ENCODE data around the gene CUTA. TPM values are rescaled to one million over a fixed set of nuclear protein-coding genes. Genes with fewer than 3 reads are reported as not detected.
A peak's percentile ranks its signal among the peaks of the same experiment; 100 is the strongest.

CUTA gene
- total RNA-seq, 1 experiment from 2014 or later = 186 TPM

- ChIA-PET POLR2A (interaction anchor here (1.2 to 1.9 kb wide), 3 partner anchors 8 to 29 kb away, joined by 5 to 7 read pairs (median 7); no protein-coding TSS in a partner anchor), CTCF (no interaction called here), RAD21 (ENCODE audit: low non-redundant PET in 1 of 2, low total read pairs in 2 of 2, uncharacterized antibody in 2 of 2, unreplicated experiment in 2 of 2) (no interaction called here)
- Histone ChIP-seq H3K27me3 (ENCODE audit: insufficient read depth, low read length) (no peaks in the 10 kb centered on the region), H3K9me2 (ENCODE audit: insufficient read depth) (no peaks in the 10 kb centered on the region), H3K9ac (ENCODE audit: low read length) (peak overlapping the region; percentile 90), H3K79me2 (ENCODE audit: insufficient read depth, low read length) (peaks cover 30% of the 10 kb centered on the region), H3K27ac (ENCODE audit: low read depth, low read length) (peak overlapping the region; percentile 72), H3K36me3 (ENCODE audit: control insufficient read depth in 1 of 2, insufficient read depth in 2 of 2, low read length in 2 of 2) (peaks cover 4 to 14% of the 10 kb centered on the region in 2 experiments; a peak in 3 of 4 replicates), H3K4me1 (ENCODE audit: control insufficient read depth in 1 of 2, insufficient read depth in 2 of 2, low read length in 2 of 2) (peaks cover 5 to 11% of the 10 kb centered on the region in 2 experiments; a peak in 3 of 4 replicates), H3K4me2 (ENCODE audit: low read length) (peak overlapping the region; percentile 98), H4K20me1 (ENCODE audit: insufficient read depth) (no peaks in the 10 kb centered on the region), H2AFZ (ENCODE audit: low read depth, low read length, poor library complexity, severe bottlenecking) (no peak overlapping the region), H3K9me3 (ENCODE audit: control insufficient read depth in 1 of 2, insufficient read depth in 1 of 2, low read depth in 1 of 2, low read length in 2 of 2) (no peaks in the 10 kb centered on the region), H3K4me3 (replicated peaks in 1 of 2; ENCODE audit: low read depth in 1 of 2, low read length in 2 of 2) (peak overlapping the region; percentile 95 to 99)
- no peak for DNase-seq (ENCODE audit: low read depth, low spot score)
- intact Hi-C loops (cut with micrococcal nuclease) = no loop called here
- no peak for ATAC-seq
- TF ChIP-seq ZNF274 (IDR thresholded peaks at IDR 0.05; ENCODE audit: low read depth, low read length) (no peak), ZFX (IDR thresholded peaks at IDR 0.05) (no peak), FOSL1 (IDR thresholded peaks at IDR 0.05; ENCODE audit: low read depth) (no peak), REST (IDR thresholded peaks at IDR 0.05; ENCODE audit: low read depth) (no peak), CEBPB (IDR thresholded peaks at IDR 0.05; ENCODE audit: low read depth) (no peak), TCF7L2 (IDR thresholded peaks at IDR 0.05; ENCODE audit: borderline replicate concordance, extremely low read depth, insufficient read depth, insufficient read length) (no peak), RAD21 (IDR thresholded peaks at IDR 0.05; ENCODE audit: low read depth) (no peak), ZBTB33 (IDR thresholded peaks at IDR 0.05; ENCODE audit: extremely low read depth, insufficient replicate concordance, low read length) (no peak), POLR2AphosphoS5 (IDR thresholded peaks at IDR 0.05; ENCODE audit: low read depth, low read length) (no peak), ATF3 (IDR thresholded peaks at IDR 0.05) (no peak), YY1 (IDR thresholded peaks at IDR 0.05; ENCODE audit: extremely low read depth, insufficient replicate concordance, low read depth, low read length) (no peak), MAX (IDR thresholded peaks at IDR 0.05) (no peak), EZH2 (IDR thresholded peaks at IDR 0.05) (no peak), SP1 (IDR thresholded peaks at IDR 0.05; ENCODE audit: low read depth) (no peak), EZH2phosphoT487 (IDR thresholded peaks at IDR 0.05; ENCODE audit: borderline replicate concordance) (no peak), SIN3A (IDR thresholded peaks at IDR 0.05; ENCODE audit: low read depth) (no peak), SRF (IDR thresholded peaks at IDR 0.05; ENCODE audit: low read depth) (no peak), ELF1 (IDR thresholded peaks at IDR 0.05; ENCODE audit: borderline replicate concordance, low read depth) (no peak), CTCF (IDR thresholded peaks at IDR 0.05 in 2 of 3, conservative IDR thresholded peaks at IDR 0.05 in 1 of 3; ENCODE audit: borderline replicate concordance in 1 of 3, insufficient read depth in 1 of 3, low read depth in 2 of 3, low read length in 2 of 3) (no peak), JUND (IDR thresholded peaks at IDR 0.05) (no peak)
- no TSS peak for BruUV-seq (replicated peaks)
Measured at GRCh38 chr6:33455051-33455450, 37.1 kb upstream of the CUTA start.
